Measurements from ENCODE around the gene TRIM54.
"Not testable (repeated sequence)": the region's sequence is repeated elsewhere in the genome, so short reads cannot be mapped to it uniquely, and the experiment has no call there.

Gene TRIM54

DNA sequence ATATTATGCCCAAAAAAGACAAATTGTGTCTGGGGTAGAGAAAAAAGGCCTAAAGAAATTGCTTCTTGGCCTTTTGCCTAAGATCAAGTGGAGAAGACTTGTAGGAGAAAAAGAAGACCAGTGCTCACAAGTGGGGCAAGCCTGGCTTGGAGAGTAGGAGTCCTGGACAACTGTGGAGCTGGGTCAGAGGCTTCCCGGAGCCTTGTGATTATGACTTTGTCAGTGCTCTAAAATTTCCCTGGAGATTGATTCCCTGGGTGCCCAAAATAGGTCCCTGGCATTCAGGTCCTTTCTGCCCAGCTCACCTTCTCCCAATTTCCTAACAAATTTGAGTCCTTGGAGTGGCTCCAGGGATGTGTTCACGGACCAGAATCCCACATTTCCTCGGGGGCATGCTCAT is 787 bp upstream of the TRIM54 start:
- no peak for DNase-seq (ENCODE audit: low read depth in 2 of 2)

DNA sequence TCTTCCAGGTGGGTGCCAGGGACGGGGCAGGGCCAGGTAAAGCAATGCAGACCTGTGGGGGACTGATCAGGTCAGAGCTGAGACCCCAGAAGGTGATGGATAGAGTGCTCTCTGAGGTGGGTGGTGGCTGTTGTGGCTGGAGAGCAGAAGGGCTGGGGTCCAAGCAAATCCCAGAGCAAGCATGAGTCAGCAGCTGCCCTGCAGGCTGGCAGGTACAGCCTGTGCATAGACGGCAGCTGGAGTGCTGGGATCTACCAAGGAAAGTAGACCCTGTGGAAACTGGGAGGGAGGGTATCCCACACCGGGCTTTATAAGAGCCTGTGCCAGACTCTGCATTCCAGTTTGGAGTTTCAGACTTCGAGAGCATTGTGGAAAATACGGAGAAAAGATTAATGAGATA is 663 bp downstream of the TRIM54 start:
- no peak for DNase-seq (ENCODE audit: low read depth in 2 of 2)

DNA sequence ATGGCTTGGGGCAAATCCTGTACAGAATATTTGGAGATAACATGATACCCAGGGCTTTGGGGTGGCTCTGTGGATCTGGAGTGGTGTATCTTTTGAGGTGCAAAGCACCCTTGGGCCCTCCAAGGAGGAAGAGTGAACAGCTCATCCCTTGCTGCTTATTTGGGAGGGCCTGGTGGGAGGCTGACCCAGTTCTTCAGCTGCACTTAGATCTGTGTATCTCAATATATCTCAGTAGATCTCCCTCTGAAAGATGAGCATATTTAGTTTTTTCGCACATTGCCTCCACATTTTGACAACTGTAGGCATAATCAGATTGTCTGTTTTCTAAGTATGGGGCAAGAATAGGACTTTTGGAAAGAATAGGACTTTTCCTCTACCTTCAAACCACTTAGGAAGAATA is 2.8 kb downstream of the TRIM54 start:
- DNase-seq (ENCODE audit: low read depth in 2 of 2): no peak

DNA sequence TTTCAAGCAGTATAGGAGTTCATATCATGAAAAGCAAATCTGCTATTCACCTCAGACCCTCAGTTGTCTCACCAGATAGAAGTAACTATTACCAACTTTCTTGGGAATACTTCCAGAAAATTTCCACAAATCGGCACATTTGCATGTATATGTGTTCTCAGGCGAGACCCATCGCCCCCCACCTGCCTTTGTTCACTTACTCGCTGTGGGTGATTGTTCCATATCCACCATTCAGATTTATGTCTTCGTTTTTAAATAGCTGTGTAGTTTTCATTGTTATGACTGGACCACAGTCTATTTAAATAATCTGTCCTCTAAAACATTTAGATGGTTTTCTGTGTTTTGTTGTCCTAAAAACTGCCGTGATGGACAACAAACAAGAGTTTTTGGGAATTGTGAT is 3.3 kb downstream of the TRIM54 start:
- DNase-seq (ENCODE audit: low read depth in 2 of 2): no peak

DNA sequence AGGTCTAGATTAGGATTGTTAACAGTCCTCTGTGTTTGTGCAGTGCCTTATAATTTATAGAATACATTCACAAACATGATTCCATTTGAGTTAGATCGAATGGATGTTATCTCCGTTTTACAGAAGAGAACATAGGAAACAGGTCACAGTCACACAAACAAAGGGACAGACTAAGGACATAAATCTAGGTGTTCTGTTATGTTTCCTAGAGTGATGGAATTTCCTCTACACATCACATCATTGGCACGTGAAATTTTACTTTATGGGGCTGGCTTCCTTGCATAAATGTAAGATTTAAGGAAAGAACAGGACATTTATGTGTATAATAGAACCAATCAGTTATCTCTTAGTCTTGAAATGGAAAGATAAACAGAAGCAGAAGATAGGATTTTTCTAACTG is 6.4 kb downstream of the TRIM54 start:
- no peak for DNase-seq (ENCODE audit: low read depth in 2 of 2)

DNA sequence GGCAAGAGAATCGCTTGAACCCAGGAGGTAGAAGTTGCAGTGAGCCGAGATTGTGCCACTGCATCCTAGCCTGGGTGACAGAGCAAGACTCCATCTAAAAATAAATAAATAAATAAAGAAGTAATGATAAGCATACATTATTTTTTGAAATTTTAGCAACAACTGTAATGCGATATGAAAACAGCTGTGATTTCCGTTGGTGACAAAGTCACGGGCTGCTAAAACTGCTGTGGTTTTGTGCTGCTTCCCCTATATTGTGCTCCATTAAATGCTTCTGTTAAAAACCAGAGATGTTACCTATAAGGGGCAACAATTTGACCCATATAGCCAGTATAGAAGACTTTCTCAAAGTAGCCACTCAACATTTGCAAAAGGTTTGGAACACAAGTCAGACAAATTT is 8.3 kb downstream of the TRIM54 start:
- DNase-seq (ENCODE audit: low read depth in 2 of 2): no peak

DNA sequence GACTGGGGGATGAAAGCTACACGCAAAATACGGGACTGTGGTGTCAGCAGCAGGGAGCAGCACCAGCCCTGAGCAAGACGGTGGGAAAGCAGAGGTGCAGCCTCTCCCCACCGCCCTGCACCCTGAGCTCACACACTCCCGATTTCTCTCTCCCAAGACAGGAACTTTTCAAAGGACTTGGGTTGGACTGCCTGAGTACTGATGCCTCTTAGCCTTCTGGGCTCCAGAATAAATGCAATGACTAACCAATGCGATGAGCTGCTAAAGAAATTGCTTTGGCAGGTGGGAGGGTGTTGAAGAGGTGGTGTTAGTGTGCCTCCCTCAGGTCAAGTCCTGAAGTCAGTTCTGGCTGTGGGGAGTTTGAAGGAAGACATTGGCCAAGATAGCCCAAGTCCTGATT is 9.6 kb downstream of the TRIM54 start:
- no peak for DNase-seq (ENCODE audit: low read depth in 2 of 2)

DNA sequence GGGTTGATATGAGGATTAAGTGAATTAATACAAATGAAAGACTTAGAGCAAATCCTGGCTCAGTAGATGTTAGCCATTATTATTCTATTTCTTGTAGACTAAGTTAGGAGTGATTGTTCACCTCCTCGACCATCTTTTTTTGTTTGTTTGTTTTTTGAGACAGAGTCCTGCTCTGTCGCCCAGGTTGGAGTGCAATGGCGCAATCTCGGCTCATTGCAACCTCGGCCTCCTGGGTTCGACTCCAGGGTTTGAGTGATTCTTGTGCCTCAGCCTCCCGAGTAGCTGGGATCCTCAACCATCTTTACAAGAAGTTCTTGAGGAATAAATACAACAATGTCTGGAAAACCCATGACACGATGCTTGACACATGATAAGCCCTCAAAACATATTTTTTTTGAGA is 12.7 kb downstream of the TRIM54 start:
- no peak for DNase-seq (ENCODE audit: low read depth in 2 of 2)

DNA sequence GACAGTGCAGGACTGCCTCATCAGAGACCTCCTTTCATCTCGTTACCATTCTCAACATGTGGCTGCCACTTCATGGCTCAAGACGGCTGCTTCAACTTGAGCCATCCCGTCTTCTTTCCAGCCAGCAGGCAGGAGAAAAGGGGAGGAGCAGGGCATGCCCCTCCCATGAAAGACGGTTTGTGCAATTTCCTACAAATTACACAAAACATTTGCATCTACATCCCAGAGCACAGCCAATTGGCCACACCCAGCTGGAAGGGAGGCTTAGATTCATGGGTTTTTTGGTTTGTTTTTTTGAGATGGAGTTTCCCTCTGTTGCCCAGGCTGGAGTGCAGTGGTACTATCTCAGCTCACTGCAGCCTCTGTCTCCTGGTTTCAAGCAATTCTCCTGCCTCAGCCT is 14.3 kb downstream of the TRIM54 start:
- DNase-seq (ENCODE audit: low read depth in 2 of 2): no peak

DNA sequence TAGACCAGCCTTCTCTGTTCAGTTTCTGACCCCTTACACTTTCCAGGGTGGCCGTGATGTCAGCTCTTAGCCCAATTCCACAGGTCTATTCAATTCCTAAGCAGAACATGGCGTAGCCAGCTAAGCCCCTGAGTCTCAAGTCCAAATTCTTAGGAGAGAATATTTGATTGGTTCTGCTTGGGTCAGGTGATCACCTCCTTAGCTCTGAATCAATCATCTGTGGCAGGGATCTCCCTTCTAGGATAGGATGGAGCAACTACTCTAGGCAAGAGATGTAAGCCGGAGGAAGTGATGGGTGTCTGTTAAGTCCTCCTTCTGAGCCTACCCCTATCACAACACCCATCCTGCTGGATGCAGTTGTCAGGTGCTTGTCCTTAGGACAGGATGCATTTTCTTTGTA is 15.0 kb downstream of the TRIM54 start:
- DNase-seq (ENCODE audit: low read depth in 2 of 2): no peak

DNA sequence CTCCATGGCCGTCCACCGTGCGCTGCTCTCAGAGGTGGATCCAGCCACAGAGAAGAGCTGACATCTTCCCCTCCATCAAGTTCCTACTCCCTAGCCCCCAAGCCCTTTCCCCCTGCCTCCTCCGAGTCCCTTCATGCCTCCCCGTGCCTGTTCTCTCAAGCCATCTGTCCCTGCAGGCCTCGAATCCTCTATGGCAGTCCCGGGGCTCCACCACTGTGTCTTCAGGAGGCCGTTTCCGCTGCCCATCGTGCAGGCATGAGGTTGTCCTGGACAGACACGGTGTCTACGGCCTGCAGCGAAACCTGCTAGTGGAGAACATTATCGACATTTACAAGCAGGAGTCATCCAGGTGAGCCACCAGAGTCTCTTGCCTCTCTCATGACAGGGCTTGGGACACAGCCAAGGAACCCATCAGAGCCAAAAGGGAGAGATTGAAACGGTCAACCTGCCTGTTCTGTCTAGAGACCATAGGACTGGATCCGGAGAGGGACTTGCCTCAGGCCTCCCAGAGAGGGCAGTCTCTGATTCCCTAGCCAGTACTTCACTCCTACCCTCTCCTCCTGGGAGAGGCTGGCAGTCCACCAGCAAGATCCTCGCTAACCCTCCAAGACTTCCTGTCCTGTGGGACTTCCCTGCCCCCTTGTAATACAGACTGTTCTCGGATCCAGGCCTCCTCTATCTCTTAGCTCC is 16.3 kb downstream of the TRIM54 start:
- no peak for DNase-seq (ENCODE audit: low read depth in 2 of 2)

DNA sequence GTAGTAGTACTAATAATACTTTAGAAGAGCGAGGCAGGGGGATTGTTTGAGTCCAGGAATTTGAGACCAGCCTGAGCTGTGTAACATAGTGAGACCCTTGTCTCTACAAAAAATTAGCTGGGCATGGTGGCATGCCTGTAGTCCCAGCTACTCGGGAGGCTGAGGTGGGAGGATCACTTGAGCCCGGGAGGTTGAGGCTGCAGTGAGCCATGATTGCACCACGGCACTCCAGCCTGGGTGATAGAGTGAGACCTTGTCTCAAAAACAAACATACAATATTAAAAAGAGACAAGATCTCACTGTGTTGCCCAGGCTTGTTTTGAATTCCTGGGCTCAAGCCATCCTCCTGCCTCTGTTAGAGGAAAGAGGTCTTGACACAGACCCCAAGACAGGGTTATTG is 18.4 kb downstream of the TRIM54 start:
- DNase-seq (ENCODE audit: low read depth in 2 of 2): not testable (repeated sequence)

DNA sequence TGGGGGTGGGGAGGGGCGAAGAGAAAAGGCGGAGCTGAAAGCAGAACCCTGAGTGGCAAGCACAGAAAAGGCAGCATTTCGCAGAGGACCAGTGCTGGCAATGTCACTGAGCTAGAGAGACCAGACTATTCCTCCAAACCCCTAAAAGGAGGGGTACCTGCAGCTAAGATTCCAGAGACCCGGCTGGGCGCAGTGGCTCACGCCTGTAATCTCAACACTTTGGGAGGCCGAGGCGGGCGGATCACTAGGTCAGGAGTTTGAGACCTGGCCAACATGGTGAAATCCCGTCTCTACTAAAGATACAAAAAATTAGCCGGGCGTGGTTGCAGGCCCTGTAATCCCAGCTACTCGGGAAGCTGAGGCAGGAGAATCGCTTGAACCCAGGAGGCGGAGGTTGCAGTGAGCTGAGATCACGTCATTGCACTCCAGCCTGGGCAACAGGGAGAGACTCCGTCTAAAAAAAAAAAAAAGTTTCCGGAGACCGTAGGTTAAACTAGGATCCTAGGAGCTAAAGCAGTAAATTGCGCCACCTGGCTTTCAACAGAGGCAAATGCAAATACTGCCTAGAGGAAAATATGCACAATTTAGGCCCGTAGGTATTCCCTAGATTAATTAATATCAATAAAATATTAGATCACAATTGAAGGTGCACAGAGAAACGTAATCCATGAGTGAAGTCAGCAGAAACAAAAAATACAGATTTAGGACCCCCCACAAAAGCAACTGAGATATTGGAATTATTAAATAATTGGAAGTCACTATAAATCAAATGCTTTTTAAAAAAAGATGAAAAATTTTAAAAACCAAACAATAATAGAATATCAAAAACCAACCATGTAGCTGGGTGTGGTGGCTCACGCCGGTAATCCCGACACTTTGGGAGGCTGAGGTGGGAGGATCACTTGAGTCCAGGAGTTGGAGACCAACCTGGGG is 21.1 kb downstream of the TRIM54 start:
- DNase-seq (ENCODE audit: low read depth in 2 of 2): no peak

DNA sequence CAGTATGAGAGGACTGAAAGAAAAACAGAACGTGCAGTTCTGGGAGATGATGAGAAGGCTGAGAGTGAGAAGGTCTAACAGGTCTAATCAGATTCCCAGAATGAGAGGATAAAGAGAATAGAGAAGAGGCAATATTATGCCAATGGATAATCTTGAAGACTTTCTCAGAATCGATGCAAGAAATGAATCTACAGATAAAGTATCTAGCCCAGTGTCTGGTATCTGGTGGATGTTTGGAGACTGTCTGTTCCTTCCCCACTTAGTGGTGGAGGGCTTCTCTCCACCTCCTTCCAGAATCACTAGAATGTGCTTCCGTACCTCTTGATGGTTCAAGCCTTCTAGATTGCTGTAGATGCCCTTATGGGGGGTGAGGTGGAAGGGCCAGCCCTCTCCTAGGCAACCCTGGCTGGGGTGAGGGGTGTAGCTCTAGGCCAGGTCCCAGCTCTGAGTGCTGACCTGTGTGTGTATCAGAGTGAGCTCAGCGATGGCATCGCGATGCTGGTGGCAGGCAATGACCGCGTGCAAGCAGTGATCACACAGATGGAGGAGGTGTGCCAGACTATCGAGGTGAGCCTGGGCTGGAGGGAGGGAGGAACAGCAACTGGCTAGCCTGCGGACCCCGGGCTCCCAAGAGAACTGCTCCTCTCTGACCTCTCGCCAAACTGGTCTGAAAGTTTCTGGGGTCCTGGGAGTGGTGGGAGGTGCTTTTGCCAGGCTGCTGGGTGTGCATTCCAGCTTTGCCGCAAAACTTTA is 22.4 kb downstream of the TRIM54 start:
- no peak for DNase-seq (ENCODE audit: low read depth in 2 of 2)

DNA sequence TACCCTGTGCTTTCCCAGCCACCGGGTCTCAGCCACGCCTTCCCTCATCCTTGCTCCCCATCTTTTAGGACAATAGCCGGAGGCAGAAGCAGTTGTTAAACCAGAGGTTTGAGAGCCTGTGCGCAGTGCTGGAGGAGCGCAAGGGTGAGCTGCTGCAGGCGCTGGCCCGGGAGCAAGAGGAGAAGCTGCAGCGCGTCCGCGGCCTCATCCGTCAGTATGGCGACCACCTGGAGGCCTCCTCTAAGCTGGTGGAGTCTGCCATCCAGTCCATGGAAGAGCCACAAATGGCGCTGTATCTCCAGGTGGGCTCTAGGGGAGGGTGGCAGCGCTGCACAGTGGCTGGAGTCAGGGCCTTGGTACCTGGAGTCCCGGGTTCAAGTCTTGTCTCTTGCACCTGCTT is 23.3 kb downstream of the TRIM54 start:
- no peak for DNase-seq (ENCODE audit: low read depth in 2 of 2)

DNA sequence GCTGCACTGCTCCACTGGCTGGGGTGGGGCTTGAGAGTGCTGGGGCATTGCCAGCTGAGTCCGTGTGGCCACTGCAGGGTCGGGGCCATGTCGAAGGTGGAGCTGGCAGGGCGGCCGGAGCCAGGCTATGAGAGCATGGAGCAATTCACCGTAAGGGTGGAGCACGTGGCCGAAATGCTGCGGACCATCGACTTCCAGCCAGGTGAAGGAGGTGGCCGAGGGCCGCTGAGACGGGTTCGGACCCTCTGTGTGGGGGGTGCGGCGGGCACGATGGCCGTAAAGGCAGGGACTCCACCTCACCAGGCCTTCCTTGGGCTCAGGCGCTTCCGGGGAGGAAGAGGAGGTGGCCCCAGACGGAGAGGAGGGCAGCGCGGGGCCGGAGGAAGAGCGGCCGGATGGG is 23.9 kb downstream of the TRIM54 start:
- DNase-seq (ENCODE audit: low read depth in 2 of 2): no peak

DNA sequence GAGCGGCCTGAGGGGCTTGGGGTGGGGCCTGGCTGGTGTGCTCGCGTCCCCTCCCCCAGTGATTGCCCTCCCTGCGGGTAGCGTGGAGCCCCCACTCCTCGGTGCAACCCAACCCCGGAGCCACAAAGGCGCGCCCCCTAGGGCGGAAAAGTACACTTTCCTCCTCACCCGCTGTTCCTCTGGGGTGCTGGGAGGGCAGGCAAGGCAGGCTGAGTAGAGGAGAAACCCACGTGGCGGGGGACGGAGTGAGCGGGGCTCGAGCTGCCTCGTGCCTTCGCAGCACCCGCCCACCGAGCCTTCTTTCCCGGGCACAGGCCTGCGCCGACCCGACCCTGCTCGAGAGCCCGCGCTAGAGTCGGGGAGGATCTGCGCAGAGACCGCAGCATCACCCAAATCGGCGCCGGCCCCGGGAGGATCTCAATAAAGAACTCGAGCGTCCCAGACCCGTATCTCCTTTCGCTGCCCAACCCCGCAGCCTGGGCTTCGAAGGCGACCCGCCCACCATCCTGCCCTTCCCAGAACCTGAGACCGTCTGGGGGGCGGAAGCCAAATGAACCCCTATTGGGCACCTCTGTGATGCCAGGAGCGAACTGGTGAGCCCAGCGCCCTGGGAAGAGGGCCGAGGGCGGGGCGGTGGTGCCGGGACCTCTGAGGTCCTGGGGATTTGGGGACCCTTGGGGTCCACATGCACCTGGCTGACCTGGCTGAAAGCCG is 24.5 kb downstream of the TRIM54 start:
- DNase-seq (ENCODE audit: low read depth in 2 of 2): no peak

DNA sequence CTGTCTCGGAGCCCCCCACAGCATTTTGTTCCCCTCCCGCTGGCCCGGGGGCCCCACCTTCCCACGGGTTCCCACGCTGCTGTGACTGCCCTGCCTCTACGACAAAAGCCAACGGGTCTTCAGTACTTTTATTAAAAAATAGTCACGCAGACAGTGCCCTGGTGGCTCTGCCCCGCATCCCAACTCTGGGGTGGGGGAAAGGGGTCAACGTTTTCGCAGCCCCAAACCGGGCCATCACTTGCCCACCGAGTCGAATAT is 25.0 kb downstream of the TRIM54 start:
- no peak for DNase-seq (ENCODE audit: low read depth in 2 of 2)

DNA sequence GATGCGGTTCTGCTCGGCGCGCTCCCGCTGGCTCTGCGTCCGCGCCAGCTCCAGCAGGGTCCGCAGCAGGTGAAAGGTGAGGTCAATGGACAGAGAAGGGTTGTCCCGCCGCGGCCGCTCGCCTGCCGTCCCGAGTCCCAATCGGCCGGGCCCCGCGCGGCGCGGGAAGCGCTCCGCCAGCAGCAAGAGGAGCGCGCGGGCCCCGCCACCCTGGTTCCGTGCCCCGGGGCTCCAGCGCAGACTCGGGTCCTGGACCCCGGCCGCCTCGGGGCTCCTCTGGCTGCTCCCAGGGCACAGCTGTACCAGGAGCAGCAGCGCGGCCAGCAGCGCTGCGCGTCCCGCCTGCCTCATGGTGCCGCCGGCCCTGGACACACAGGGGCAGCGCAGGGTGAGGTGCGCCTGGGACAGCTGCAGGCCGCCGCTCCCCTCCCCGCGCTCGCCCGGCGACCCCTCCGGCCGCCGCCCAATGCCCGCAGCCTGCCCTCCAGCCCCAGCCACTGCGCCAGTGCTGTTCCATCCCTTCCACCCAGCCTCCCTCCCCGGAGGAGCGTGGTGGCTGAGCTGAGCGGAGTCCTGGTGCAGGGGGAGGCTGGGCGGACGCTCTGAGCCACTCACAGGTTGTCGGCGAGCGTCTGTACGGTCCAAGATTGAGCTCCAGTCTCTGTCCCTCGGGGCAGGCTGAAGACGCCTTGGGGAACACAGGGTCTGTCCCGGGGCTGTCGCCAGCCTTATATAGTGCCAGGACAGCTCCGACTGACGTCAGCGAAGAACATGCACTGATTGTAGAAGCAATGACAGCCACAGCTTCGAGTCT is 25.5 kb downstream of the TRIM54 start:
- no peak for DNase-seq (ENCODE audit: low read depth in 2 of 2)

DNA sequence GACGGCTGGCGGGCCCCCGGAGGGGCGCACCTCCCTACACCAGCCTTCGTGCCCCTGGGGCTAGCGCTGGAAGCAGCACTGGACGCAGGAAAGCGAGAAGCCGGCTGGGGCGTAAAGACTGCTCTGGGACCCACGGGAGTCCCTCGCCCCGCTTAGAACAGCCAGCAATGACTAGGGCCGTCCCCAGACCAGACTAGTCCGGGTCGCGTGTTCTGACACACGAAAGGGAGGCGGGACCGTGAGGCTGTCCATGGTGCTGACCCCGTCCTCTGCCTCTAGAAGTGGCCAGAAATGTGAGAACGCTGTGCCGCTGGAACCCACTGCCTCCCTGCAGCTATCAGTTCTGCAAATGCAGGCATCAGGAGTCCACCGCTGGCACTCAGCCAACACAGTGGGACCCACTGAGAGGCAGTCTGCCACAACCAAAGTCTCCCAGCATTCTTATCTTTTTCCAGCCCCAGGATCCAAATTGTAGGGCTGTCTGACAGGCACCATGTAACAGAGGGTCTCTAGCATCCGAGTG is 26.2 kb downstream of the TRIM54 start, which contains the start of gene UCN:
Gene UCN, minus strand, starts transcription at position 87 of the 523 bp plus-strand sequence. CDS start 550 bp downstream, outside the sequence.
- DNase-seq (ENCODE audit: low read depth in 2 of 2): no peak

DNA sequence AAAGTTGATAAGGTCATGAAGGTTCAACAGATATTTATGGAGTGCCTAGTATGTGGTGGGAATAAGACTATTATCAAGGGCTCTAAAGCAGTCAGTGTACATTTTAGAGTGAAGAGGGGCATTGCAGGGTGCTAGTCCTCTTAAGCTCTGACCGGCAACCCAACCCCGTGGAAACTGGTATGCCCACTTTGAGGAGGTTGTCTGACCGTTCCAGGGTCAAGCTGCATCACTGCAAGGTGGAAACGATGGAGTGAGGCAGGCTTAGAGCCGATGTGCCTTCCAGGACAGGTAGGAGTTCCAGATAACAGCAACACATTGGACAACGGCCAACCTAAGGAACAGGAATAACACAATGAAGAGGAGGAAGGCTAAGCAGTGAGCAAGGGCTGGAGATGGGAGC is 27.4 kb downstream of the TRIM54 start:
- no peak for DNase-seq (ENCODE audit: low read depth in 2 of 2)
